Activated naive CD4-positive, alpha-beta T cell (primary cell): ENCODE measurements around the gene PSMD2.
A peak's percentile ranks its signal among the peaks of the same experiment; 100 is the strongest.
"Not testable (repeated sequence)": the region's sequence is repeated elsewhere in the genome, so short reads cannot be mapped to it uniquely, and the experiment has no call there.

Source experiments
- DNase-seq, 4 experiments: peaks; one replicate each; lab custom pipeline; 2025; lab: John Stamatoyannopoulos, UW

Gene PSMD2

DNA sequence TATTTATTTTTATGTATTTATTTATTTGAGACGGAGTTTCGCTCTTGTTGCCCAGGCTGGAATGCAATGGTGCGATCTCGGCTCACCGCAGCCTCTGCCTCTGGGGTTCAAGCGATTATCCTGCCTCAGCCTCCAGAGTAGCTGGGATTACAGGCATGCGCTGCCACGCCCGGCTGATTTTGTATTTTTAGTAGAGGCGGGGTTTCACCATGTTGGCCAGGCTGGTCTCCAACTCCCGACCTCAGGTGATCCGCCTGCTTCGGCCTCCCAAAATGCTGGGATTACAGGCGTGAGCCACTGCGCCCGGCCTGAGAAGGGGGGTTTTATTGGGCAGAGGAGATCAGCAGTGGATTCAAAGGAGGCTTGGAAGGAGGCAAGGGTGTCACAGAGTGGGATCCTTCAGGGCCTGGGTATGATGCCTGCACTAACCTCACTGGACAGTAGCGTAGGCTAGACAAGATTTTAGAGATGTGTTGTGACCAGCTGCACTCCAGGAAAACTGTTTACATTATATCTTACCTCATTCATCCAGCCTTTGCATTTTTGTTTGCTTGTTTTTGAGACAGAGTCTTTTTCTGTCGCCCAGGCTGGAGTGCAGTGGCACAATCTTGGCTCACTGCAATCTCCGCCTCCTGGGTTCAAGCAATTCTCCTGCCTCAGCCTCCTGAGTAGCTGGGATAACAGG is 40.6 kb downstream of the PSMD2 start:
- DNase-seq = not testable (repeated sequence)

DNA sequence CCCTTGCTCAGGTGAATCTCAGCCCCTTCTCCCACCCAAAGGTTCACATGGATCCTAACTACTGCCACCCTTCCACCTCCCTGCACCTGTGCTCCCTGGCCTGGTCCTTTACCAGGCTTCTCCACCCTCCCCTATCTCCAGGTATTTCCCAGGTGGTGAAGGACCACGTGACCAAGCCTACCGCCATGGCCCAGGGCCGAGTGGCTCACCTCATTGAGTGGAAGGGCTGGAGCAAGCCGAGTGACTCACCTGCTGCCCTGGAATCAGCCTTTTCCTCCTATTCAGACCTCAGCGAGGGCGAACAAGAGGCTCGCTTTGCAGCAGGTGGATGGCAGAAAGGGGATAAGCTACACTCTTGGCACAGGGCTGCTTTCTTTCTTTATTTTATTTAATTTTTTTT is 42.9 kb downstream of the PSMD2 start:
- DNase-seq = no peak

DNA sequence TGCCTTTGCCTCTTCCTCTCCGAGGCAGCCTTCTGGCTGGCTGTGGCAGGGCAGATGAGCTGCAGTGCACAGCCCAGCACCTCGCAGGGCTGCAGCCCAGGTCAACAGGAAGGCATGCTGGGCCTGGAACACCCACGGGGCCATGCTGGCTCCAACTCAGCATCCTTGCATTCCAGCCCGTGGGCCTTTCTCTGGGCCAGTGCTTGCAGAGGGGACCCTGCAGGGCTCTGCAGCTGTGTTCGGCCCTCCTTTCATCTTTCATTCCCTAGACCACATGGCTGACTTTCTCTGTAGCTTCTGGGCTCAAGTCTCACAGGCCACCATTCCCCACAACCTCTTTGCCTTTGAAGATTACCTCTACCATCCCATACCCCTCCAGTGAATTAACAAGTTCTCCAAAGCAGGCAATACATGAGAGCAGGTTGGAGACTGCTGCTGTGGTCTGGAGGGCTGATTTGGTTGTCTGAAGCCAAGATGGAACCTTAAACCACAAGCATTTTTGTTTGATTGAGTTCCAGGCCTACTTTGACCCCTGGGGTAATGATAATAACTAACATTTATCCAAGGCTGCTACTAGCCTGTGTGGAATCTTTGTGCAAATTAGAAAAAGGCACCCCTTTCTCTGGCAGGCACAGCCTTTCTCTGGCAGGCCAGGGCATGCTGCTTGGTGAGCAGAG is 44.3 kb downstream of the PSMD2 start:
- no peak for DNase-seq

DNA sequence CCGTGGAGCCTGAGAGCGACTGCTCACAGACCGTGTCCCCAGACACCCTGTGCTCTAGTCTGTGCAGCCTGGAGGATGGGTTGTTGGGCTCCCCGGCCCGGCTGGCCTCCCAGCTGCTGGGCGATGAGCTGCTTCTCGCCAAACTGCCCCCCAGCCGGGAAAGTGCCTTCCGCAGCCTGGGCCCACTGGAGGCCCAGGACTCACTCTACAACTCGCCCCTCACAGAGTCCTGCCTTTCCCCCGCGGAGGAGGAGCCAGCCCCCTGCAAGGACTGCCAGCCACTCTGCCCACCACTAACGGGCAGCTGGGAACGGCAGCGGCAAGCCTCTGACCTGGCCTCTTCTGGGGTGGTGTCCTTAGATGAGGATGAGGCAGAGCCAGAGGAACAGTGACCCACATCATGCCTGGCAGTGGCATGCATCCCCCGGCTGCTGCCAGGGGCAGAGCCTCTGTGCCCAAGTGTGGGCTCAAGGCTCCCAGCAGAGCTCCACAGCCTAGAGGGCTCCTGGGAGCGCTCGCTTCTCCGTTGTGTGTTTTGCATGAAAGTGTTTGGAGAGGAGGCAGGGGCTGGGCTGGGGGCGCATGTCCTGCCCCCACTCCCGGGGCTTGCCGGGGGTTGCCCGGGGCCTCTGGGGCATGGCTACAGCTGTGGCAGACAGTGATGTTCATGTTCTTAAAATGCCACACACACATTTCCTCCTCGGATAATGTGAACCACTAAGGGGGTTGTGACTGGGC is 45.7 kb downstream of the PSMD2 start:
- no peak for DNase-seq

DNA sequence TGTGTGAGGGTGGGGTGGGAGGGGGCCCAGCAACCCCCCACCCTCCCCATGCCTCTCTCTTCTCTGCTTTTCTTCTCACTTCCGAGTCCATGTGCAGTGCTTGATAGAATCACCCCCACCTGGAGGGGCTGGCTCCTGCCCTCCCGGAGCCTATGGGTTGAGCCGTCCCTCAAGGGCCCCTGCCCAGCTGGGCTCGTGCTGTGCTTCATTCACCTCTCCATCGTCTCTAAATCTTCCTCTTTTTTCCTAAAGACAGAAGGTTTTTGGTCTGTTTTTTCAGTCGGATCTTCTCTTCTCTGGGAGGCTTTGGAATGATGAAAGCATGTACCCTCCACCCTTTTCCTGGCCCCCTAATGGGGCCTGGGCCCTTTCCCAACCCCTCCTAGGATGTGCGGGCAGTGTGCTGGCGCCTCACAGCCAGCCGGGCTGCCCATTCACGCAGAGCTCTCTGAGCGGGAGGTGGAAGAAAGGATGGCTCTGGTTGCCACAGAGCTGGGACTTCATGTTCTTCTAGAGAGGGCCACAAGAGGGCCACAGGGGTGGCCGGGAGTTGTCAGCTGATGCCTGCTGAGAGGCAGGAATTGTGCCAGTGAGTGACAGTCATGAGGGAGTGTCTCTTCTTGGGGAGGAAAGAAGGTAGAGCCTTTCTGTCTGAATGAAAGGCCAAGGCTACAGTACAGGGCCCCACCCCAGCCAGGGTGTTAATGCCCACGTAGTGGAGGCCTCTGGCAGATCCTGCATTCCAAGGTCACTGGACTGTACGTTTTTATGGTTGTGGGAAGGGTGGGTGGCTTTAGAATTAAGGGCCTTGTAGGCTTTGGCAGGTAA is 46.5 kb downstream of the PSMD2 start:
- DNase-seq = no peak

DNA sequence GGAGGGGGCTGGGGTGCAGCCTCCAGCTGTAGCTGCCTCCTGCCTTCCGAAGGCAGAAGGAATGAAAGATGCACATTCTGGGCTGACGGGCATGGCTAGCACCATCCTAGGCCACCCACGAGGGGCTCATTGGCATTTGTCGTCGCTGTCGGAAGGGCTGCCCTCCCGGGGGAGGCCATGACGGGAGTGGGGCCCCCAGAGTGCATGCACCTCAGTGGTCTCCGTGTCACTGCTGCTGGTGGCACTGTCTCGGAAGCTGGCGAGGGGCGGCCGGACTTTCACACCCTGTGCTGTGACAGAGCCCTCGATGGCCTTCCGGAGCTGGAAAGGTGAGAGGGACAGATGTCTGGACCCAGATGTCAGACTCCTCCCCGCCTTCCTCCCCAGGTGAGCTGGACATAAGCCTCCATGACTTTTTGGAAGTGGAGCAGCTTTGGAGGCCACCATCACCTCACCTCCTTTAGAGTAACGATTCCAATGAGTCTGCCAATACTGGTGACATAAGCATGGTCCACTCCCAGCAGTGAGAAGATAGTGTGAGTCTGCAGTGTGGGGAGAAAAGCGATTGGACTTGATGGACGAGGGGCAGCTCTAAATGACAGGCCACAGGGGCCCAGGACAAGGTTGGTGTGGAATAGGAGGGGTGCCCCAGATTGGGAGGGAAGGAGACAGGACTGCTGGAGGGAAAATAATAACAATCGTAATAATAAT is 47.6 kb downstream of the PSMD2 start:
- no peak for DNase-seq

DNA sequence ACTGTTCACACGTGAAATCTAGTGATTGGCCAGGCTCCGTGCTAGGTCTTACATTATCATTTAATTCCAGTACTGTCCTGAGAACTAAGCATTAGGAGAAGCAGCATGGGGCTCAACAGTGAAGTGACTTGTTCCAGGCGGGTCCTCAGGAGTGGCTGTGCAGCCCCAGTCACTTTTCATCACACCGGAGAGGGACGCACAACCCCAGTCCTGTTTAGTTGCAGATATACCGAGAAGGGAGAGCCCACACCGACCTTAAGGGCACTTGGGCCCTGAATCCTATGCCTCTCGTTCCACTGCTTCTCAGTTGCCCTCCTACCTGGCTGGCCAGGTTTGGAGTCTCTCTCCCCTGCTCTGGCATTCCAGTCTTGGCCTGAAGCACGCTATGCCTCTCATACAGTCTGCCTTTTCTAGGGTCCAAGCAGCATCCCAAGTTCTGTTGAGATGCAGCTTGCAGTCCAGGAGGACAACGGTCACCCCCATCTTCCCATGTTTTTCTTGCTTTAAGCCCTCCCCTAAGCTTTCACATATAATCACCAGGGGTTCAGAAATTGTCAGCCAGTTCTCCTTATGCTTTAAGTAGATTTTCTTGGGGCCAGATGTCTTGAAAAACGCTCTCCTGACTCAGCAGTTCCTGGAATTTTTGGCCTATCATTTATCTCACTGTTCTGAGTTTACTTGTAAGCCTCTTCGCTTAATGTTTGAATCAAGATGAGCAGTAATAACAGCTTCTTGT is 48.4 kb downstream of the PSMD2 start:
- no peak for DNase-seq

DNA sequence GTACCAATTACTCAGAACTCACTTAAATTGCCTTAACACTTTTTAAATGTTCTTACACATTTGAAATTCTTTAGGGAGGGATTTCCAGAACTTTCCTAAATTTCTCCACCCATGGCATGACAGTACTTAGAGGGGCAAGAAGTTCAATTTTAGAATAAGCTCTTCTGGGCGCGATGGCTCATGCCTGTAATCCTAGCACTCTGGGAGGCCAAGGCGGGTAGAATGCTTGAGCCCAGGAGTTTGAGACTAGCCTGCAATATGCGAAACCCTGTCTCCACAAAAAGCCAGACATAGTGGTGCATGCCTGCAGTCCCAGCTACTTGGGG is 49.0 kb downstream of the PSMD2 start:
- no peak for DNase-seq

DNA sequence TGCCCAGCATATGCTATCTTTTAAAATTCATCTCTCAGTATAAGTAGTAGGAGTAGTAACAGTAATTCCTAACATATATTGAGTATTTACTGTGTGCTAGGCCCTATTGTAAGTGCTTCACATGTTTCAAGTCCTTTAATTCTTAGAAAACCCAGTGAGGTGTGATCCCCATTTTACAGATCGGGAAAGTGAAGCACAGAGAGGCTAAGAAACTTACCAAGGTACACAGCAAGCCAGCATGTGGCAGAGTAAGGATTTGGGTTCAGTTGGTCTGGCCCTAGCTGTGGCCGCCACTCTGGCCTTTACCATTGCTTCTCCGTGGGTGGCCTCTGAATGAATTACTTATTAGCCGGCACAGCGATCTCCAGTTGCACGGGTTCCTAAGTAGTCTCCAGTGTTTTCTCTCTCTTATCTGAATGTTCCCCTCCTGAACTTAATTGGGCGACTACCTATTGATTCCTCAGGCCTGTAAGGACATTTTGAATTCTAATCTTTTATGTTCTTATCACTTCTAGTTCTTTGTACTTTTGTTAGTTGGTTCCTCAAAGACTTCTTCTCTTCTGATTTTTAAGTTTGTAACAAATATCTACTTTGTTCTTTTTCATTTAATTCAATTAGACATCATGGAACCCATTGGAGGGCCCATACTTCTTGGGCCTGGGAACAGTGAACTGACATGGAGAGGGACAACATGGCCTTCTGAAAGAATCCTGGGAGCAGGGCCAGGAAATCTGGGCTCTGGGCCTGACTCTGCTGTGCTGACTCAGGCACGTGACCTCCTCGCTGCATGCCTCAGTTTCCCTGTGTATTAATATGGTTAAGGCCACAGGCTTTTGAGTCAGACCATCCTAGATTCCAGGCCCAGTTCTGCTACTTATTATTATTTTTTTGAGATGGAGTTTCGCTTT is 50.8 kb downstream of the PSMD2 start:
- DNase-seq = no peak

DNA sequence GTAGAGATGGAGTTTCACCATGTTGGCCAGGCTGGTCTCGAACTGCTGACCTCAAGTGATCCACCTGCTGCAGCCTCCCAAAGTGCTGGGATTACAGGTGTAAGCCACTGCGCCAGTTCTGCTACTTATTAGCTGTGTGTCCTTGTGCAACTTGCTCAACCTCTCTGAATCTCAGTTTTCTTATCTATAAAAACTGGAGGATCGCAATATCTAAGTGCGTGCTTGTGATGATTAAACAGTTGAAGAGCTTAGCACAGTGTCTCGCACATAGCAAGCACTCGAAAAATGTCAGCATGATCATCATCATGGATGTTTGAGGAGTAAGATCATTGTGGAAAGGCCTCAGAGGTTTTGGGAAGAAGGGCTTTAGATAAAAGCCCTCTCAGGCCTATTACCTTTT is 51.6 kb downstream of the PSMD2 start:
- no peak for DNase-seq

DNA sequence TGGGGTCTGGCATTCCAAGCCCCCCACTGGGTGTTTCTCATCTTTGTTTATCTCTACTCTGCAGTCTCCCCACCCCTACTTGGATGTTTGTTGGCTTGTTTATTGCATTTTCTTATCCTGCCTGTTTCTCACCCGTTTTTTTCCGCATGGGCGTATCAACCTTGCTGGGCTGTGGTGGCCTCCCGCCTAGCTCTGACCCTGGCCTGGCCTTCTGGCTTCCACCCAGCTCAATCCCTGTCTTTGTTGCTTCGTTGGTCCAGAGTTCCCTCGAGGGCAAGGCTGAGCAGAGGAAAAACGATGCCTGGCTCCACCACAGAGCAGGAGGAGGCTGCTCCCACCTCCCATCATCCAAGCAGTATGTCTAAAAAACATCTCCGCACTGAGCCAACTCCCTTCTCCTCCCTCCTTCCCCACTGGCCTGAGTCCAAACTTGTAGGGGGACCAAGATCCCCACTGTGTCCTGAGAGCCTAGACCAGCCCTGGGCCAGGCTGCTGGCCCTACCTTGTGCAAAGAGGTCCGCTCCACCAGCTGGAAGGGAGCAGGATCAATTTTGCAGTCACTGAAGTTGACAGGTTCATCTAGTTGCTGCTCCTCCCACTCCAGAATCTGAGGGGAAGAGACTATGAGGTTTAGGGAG is 52.6 kb downstream of the PSMD2 start:
- no peak for DNase-seq

DNA sequence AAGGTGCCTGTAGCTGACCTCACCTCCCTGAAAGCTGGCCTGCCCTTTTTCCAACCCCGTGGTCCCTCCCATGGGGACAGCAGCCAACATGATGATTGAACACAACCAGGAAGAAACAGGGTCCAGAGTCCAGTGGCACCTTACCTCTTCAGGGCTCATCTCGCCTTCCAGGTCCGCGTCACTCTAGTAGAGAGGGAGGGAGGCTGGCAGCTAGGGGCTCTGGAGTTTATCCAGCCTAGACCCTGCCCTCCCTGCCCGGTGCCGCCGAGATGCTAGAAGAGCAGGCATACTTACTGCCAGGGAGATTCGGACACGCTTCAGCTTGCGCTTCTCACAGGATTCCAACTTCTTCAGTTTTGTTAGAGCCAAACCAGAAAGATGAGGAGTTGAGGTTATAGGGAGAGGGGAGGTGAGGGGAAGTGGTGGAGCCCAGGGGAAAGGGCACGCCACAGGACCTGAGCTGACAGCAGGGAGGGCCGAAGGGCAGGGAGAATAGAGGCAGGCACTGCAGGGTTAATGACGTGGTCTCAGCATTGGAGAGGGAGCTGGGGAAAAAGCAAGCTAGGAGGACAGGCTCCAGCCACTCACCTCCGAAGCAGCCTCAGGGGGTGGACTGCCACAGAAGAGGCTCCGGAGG is 53.2 kb downstream of the PSMD2 start:
- DNase-seq = no peak

DNA sequence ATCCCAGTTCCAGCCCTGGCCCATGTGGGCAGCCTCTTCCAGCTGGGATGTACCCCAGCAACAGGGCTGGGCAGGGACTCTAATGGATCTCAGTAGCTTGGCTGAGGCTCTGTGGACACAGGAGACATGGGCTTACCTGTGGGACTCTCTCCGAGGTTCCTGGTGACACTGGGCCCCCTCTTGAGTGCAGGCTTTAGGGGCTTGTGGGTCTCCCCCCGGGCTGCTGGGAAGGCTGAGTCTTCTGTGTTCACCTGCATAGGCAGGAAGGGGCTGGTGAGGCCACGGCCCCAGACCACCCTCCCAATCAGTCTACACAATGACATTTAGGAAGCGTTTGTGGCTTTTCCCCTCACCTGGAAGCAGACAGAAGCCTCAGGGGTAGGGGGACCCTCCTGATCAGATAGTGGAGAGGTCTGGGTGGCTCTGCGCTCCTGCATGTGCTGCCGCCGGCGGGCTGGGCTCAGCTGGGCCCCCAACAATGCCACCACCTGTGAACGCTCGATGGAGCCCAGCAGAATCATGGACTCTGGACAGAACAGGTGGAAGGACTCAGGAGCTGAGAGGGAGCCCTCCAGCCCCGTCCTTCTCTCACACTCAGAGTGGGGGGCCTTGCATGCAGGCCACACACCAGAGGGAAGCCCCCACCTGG is 54.0 kb downstream of the PSMD2 start:
- DNase-seq = no peak

DNA sequence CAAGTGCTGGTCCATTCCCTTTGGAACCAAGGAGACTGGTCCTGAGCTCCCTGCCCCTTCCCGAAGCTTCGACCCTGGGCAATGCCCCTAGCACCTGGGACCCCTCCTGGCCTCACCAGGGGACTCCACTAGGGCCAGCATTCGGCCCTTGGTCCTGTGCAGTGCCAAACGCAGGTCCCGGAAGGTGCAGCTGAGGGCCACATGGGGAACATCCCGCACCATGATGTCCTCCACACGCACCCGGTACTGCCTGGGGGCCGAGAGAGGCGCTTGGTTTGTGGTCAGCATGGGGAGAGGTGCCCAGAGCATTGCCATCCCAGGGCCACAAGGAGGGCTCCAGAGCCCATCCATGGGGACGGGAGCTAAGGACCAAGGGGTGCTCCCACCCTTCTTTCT is 54.5 kb downstream of the PSMD2 start:
- no peak for DNase-seq

DNA sequence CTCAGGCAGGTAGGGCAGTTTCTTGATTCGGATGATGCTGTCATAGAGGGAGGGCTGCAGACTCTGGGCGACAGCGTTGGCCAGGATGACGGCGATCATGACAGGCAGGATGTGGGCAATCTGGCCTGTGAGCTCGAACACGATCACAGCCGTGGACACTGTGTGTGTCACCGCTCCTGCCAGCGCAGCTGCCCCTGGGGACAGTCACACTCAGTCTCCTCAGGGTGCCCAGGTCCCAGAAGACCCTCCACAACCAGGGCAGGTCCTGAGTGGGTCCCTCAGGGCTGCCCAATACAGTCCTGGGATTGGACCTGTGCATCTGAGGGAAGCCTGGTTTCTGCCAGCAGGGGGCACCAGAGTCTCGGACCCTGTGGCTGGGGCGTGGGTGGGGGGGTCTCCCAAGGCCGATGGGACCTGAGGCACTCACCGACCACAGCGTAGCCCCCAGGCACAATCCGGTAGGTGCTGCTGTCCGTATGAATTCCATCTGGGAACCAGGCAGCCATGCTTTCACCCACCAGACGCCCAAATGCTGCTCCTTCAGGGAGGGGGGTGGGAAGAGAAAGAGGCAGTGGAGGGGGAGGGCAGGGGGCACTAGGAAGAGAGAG is 55.2 kb downstream of the PSMD2 start:
- DNase-seq = peak; percentile 18 to 66 (median 54)

DNA sequence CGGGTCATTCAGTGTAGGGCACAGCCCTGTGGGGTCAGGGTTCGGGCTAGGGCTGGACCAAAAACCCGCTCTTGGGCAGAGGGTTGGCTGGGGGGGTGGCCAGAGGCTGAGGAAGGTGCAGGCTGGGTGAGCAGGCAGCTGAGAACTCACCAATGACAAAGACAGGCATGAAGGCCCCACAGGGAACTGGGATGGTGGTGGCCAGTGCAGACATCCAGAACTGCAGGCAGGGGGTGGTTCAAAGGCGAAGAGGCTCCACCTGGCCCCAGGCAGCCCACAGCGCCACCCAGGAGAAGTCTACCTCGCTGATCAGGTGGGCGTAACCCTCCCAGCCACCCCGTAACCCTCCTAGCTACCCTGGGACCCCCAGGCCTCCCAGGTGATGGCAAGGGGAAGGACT is 55.7 kb downstream of the PSMD2 start:
- no peak for DNase-seq

DNA sequence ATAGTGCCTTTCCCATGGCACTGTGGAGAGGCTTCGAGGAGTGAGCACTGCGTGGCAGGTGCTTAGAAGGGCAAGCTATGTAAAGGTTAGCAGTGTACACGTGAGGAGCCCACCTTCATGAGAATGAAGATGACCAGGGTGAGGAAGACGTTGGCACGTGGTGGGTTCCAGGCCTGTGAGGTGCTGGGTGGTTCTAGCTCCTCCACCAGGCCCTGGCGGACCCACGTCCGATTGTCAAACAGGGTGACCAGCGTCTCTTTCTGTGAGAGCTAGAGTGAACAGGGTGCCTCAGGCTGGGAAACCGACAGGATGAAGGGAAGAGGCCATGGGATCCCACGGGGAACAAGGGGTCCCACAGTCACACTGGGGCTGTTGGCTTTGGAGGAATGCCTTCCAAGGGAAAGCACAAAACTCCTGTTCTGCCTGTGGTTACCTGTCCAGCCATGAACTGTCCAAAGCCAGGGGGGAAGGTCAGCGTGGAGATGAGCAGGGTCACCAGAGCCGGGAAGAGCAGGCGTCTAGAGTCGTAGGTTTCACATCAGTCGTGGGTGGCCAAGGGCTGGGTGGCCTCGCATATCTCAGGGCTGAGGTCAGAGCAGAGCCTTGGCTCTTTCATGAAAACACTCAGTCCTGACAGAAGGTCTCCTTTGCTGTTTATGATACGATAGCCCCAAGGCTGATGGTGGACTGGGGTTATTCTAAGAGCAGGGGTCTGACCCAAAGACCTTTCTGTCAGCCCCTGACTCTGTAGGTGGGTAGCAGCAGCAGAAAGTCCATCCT is 56.4 kb downstream of the PSMD2 start:
- DNase-seq = no peak
